Measurements from ENCODE around the gene PLB1.

PLB1 gene

GRCh38 chr2:28656937-28657615 is 161.2 kb downstream of the PLB1 start:
- Histone ChIP-seq H3K4me3 (replicated peaks; ENCODE audit: insufficient read depth, low read length) (no peak overlapping the region), H3K27me3 (ENCODE audit: insufficient read depth, poor library complexity, severe bottlenecking) (no peaks in the 10 kb centered on the region), H3K27ac (replicated peaks) (no peak overlapping the region)
- TF ChIP-seq REST (IDR thresholded peaks at IDR 0.05; ENCODE audit: insufficient replicate concordance, low read depth) (no peak), CTCF (IDR thresholded peaks at IDR 0.05; ENCODE audit: insufficient read depth, low read length) (no peak), GABPA (IDR thresholded peaks at IDR 0.05; ENCODE audit: low read depth) (no peak), SPI1 (IDR thresholded peaks at IDR 0.05; ENCODE audit: borderline replicate concordance, low read depth) (no peak), POLR2AphosphoS5 (IDR thresholded peaks at IDR 0.05; ENCODE audit: low read depth) (no peak)
- DNase-seq (ENCODE audit: low read depth in 1 of 2, low spot score in 1 of 2), result no peak

- Histone ChIP-seq H3K4me3 (replicated peaks; ENCODE audit: insufficient read depth, low read length) (no peak overlapping the region), H3K27me3 (ENCODE audit: insufficient read depth, poor library complexity, severe bottlenecking) (no peaks in the 10 kb centered on the region), H3K27ac (replicated peaks) (no peak overlapping the region)
- no peak for DNase-seq (ENCODE audit: low read depth in 1 of 2, low spot score in 1 of 2)
- TF ChIP-seq GABPA (IDR thresholded peaks at IDR 0.05; ENCODE audit: low read depth) (no peak), POLR2AphosphoS5 (IDR thresholded peaks at IDR 0.05; ENCODE audit: low read depth) (no peak), REST (IDR thresholded peaks at IDR 0.05; ENCODE audit: insufficient replicate concordance, low read depth) (no peak)
These were observed 162.5 kb downstream of the PLB1 start for GRCh38 chr2:28658369-28658768.

GRCh38 chr2:28659127-28659526 is 163.3 kb downstream of the PLB1 start:
- no peak for DNase-seq (ENCODE audit: low read depth in 1 of 2, low spot score in 1 of 2)
- H3K4me3 ChIP-seq (replicated peaks; ENCODE audit: insufficient read depth, low read length), result no peak overlapping the region
- TF ChIP-seq REST (IDR thresholded peaks at IDR 0.05; ENCODE audit: insufficient replicate concordance, low read depth) (no peak), GABPA (IDR thresholded peaks at IDR 0.05; ENCODE audit: low read depth) (no peak), CTCF (IDR thresholded peaks at IDR 0.05; ENCODE audit: insufficient read depth, low read length) (no peak), SPI1 (IDR thresholded peaks at IDR 0.05; ENCODE audit: borderline replicate concordance, low read depth) (no peak)
- H3K27ac ChIP-seq (replicated peaks), result no peak overlapping the region
- no peaks in the 10 kb centered on the region for H3K27me3 ChIP-seq (ENCODE audit: insufficient read depth, poor library complexity, severe bottlenecking)
